A549 (cell line): ENCODE measurements around the gene PADI4.

Experiments
- BCL3 ChIP-seq: fragments of >200 bp; sonication (Bioruptor Twin); formaldehyde crosslinking; IDR thresholded peaks from 3 replicates; pipeline ENCODE4 v1.6.1; 2016
- CEBPB ChIP-seq, 2 experiments: fragments of >200 bp in 1 of 2; sonication (Bioruptor Twin) in 1 of 2; formaldehyde crosslinking in 1 of 2; IDR thresholded peaks; 2 replicates each; pipeline ENCODE4 v1.6.1; 2012 to 2016
- CTCF ChIP-seq: fragments of >200 bp; sonication (Bioruptor Twin); formaldehyde crosslinking; IDR thresholded peaks from 3 replicates; pipeline ENCODE4 v1.5.1; 2016
- EP300 ChIP-seq, 2 experiments: fragments of >200 bp; sonication (Bioruptor Twin); formaldehyde crosslinking; IDR thresholded peaks; 2 replicates in 1 of 2; 3 replicates in 1 of 2; pipeline ENCODE4 v1.6.1; 2016 to 2017
- ESRRA ChIP-seq: fragments of 150-350 bp; IDR thresholded peaks from 2 replicates; pipeline ENCODE4 v1.6.1; 2014; ENCODE audit warnings: mild to moderate bottlenecking, low read length, borderline replicate concordance
- MAX ChIP-seq: IDR thresholded peaks from 2 replicates; pipeline ENCODE4 v1.6.1; 2012
- MAZ ChIP-seq: fragments of 150-350 bp; IDR thresholded peaks from 2 replicates; pipeline ENCODE4 v1.6.1; 2014; ENCODE audit warnings: antibody characterized with exemption, low read depth, low read length, borderline replicate concordance
- MYC ChIP-seq: IDR thresholded peaks from 2 replicates; pipeline ENCODE4 v1.6.1; 2012; ENCODE audit warnings: mild to moderate bottlenecking, inconsistent platforms, low read length, improper control_type of control experiment, borderline replicate concordance
- PHF8 ChIP-seq: fragments of 200-600 bp; sonication (generic); IDR thresholded peaks from 2 replicates; pipeline ENCODE4 v1.6.1; 2016; ENCODE audit warnings: low read depth, mild to moderate bottlenecking, antibody characterized with exemption, moderate library complexity, borderline replicate concordance
- REST ChIP-seq: fragments of 200-600 bp; sonication (generic); IDR thresholded peaks from 2 replicates; pipeline ENCODE4 v1.6.1; 2016; ENCODE audit warnings: antibody characterized with exemption, mild to moderate bottlenecking, moderate library complexity
- SMC3 ChIP-seq: fragments of >200 bp; sonication (Bioruptor Twin); formaldehyde crosslinking; IDR thresholded peaks from 3 replicates; pipeline ENCODE4 v1.6.1; 2018; ENCODE audit warnings: inconsistent platforms

- TF ChIP-seq CTCF (no peak), EP300 (IDR thresholded peaks at IDR 0.05) (no peak), MYC (no peak), CEBPB (IDR thresholded peaks at IDR 0.05) (no peak), MAX (no peak), PHF8 (no peak), REST (no peak), BCL3 (no peak), MAZ (no peak), ESRRA (no peak), SMC3 (no peak)
These were observed 52.4 kb downstream of the PADI4 start for GRCh38 chr1:17360272-17360956.
